WTC11 (cell line): Measurements from ENCODE around the gene HTR3A.

ENCODE experiments used
- ATF1 ChIP-seq: sonication (generic); formaldehyde crosslinking; IDR thresholded peaks from 2 replicates; pipeline ENCODE4 v1.8.1; 2023; ENCODE audit warnings: mild to moderate bottlenecking, moderate library complexity, missing genetic modification reagents
- NR1H2 ChIP-seq: sonication (generic); formaldehyde crosslinking; IDR thresholded peaks from 2 replicates; pipeline ENCODE4 v1.9.0; 2021; ENCODE audit warnings: mild to moderate bottlenecking, moderate library complexity, missing genetic modification reagents
- TCF7 ChIP-seq: sonication (generic); formaldehyde crosslinking; IDR thresholded peaks from 2 replicates; pipeline ENCODE4 v1.8.0; 2022; ENCODE audit warnings: mild to moderate bottlenecking, low read depth, missing genetic modification reagents, moderate library complexity
- ZNF423 ChIP-seq: fragments of 250-450 bp; sonication (Bioruptor Pico); IDR thresholded peaks from 2 replicates; pipeline ENCODE4 v2.1.2; 2022; ENCODE audit warnings: mild to moderate bottlenecking, moderate library complexity
- TF ChIP-seq, protein P1 (sequence below): fragments of 200-600 bp; IDR thresholded peaks from 2 replicates; pipeline ENCODE4 v1.8.0; 2022; ENCODE audit warnings: antibody characterized with exemption
- TF ChIP-seq, protein P2 (sequence below): sonication (generic); formaldehyde crosslinking; conservative IDR thresholded peaks from 2 replicates; pipeline ENCODE4 v1.8.1; 2022; ENCODE audit warnings: mild to moderate bottlenecking, missing genetic modification reagents
- TF ChIP-seq, protein P3 (sequence below): sonication (generic); formaldehyde crosslinking; IDR thresholded peaks from 2 replicates; pipeline ENCODE4 v1.8.0; 2022; ENCODE audit warnings: mild to moderate bottlenecking, missing genetic modification reagents
- TF ChIP-seq, protein P4 (sequence below): sonication (generic); formaldehyde crosslinking; IDR thresholded peaks from 2 replicates; pipeline ENCODE4 v1.8.1; 2022; ENCODE audit warnings: low read depth, mild to moderate bottlenecking, moderate library complexity, missing genetic modification reagents, borderline replicate concordance
- TF ChIP-seq, protein P5 (sequence below): sonication (generic); formaldehyde crosslinking; IDR thresholded peaks from 2 replicates; pipeline ENCODE4 v1.8.0; 2022; ENCODE audit warnings: mild to moderate bottlenecking, missing genetic modification reagents
- TF ChIP-seq, protein P6 (sequence below): sonication (generic); formaldehyde crosslinking; IDR thresholded peaks from 2 replicates; pipeline ENCODE4 v1.8.1; 2023; ENCODE audit warnings: mild to moderate bottlenecking, missing genetic modification reagents, moderate library complexity

DNA sequence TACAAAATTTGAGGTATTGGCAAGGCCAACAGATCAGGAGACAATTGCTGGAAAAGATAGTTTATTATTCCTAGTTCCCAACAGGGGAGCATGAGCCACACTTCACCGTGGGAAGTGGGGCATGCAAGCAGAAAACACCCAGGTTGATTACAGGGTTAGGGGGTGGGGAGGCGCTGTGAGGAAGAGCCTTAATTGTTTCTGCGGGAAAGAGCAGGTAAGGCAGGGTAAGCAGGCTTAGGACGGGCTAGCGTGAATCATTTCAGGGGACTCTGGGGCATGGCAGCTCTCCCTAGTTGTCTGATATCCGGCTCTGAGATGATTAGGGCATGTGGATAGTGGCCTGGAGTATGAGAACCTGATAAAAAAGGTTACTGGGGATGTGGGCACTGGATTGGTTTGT is 20.7 kb upstream of the HTR3A start:
- TF ChIP-seq, protein P1, sequence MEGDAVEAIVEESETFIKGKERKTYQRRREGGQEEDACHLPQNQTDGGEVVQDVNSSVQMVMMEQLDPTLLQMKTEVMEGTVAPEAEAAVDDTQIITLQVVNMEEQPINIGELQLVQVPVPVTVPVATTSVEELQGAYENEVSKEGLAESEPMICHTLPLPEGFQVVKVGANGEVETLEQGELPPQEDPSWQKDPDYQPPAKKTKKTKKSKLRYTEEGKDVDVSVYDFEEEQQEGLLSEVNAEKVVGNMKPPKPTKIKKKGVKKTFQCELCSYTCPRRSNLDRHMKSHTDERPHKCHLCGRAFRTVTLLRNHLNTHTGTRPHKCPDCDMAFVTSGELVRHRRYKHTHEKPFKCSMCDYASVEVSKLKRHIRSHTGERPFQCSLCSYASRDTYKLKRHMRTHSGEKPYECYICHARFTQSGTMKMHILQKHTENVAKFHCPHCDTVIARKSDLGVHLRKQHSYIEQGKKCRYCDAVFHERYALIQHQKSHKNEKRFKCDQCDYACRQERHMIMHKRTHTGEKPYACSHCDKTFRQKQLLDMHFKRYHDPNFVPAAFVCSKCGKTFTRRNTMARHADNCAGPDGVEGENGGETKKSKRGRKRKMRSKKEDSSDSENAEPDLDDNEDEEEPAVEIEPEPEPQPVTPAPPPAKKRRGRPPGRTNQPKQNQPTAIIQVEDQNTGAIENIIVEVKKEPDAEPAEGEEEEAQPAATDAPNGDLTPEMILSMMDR, result no peak
- TF ChIP-seq ATF1 (CRISPR knock-in tag) (no peak), TCF7 (CRISPR knock-in tag) (no peak), ZNF423 (CRISPR knock-in tag) (no peak), NR1H2 (CRISPR knock-in tag) (no peak)
- TF ChIP-seq, protein P2, sequence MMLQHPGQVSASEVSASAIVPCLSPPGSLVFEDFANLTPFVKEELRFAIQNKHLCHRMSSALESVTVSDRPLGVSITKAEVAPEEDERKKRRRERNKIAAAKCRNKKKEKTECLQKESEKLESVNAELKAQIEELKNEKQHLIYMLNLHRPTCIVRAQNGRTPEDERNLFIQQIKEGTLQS (CRISPR knock-in tag), result no peak
- TF ChIP-seq, protein P3, sequence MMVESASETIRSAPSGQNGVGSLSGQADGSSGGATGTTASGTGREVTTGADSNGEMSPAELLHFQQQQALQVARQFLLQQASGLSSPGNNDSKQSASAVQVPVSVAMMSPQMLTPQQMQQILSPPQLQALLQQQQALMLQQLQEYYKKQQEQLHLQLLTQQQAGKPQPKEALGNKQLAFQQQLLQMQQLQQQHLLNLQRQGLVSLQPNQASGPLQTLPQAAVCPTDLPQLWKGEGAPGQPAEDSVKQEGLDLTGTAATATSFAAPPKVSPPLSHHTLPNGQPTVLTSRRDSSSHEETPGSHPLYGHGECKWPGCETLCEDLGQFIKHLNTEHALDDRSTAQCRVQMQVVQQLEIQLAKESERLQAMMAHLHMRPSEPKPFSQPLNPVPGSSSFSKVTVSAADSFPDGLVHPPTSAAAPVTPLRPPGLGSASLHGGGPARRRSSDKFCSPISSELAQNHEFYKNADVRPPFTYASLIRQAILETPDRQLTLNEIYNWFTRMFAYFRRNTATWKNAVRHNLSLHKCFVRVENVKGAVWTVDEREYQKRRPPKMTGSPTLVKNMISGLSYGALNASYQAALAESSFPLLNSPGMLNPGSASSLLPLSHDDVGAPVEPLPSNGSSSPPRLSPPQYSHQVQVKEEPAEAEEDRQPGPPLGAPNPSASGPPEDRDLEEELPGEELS (CRISPR knock-in tag), result no peak
- TF ChIP-seq, protein P4, sequence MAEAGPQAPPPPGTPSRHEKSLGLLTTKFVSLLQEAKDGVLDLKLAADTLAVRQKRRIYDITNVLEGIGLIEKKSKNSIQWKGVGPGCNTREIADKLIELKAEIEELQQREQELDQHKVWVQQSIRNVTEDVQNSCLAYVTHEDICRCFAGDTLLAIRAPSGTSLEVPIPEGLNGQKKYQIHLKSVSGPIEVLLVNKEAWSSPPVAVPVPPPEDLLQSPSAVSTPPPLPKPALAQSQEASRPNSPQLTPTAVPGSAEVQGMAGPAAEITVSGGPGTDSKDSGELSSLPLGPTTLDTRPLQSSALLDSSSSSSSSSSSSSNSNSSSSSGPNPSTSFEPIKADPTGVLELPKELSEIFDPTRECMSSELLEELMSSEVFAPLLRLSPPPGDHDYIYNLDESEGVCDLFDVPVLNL, result no peak
- TF ChIP-seq, protein P5, sequence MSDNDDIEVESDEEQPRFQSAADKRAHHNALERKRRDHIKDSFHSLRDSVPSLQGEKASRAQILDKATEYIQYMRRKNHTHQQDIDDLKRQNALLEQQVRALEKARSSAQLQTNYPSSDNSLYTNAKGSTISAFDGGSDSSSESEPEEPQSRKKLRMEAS (CRISPR knock-in tag), result no peak
- TF ChIP-seq, protein P6, sequence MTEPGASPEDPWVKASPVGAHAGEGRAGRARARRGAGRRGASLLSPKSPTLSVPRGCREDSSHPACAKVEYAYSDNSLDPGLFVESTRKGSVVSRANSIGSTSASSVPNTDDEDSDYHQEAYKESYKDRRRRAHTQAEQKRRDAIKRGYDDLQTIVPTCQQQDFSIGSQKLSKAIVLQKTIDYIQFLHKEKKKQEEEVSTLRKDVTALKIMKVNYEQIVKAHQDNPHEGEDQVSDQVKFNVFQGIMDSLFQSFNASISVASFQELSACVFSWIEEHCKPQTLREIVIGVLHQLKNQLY (CRISPR knock-in tag), result no peak
